IMR-90 (cell line): Measurements from ENCODE around the gene SPON1. TPM values are rescaled to one million over a fixed set of nuclear protein-coding genes. Genes with fewer than 3 reads are reported as not detected.

Source experiments
- ATAC-seq: fragments of 200-7000 bp; cut with Tn5 transposase; 2 replicates; pipeline ENCODE4 v1.9.1; 2020; ENCODE audit warnings: low read depth, mild to moderate bottlenecking, moderate library complexity
- BruUV-seq: library from RNA; stranded (reverse); fragments of 400-500 nt; replicated peaks from 2 replicates; lab custom pipeline; 2021; lab: Mats Ljungman, UMichigan
- CTCF ChIA-PET: fragments of 300-600 bp; formaldehyde crosslinking; extraction: SDS; loops from one replicate; lab custom pipeline; 2021; ENCODE audit warnings: antibody characterized with exemption; lab: Yijun Ruan, JAX
- POLR2A ChIA-PET: fragments of 300-600 bp; sonication (Branson Sonifier 250); formaldehyde crosslinking; loops from one replicate; lab custom pipeline; 2022; ENCODE audit warnings: antibody characterized with exemption; ENCODE audit not compliant: unreplicated experiment; lab: Charles Lee
- DNase-seq: peaks from one replicate; pipeline ENCODE4 v3.0.0; 2013
- H2AFZ ChIP-seq: replicated peaks from 2 replicates; pipeline ENCODE3; 2013; ENCODE audit warnings: low read length, mild to moderate bottlenecking; ENCODE audit not compliant: poor library complexity
- H2AK5ac ChIP-seq: 2 replicates; pipeline ENCODE4 v1.6.1; 2013; ENCODE audit warnings: low read depth, low read length, inconsistent platforms
- H2AK9ac ChIP-seq: replicated peaks from 2 replicates; pipeline ENCODE3; 2013; ENCODE audit warnings: mild to moderate bottlenecking, low read depth, low read length, moderate library complexity; ENCODE audit not compliant: poor library complexity
- H2BK120ac ChIP-seq: 2 replicates; pipeline ENCODE4 v1.6.1; 2013; ENCODE audit warnings: low read depth, low read length, inconsistent platforms
- H2BK15ac ChIP-seq: 3 replicates; pipeline ENCODE4 v1.6.1; 2013; ENCODE audit warnings: low read depth, low read length, inconsistent platforms
- H2BK20ac ChIP-seq: 2 replicates; pipeline ENCODE4 v1.6.1; 2013; ENCODE audit warnings: low read depth, mild to moderate bottlenecking, inconsistent platforms, low read length, moderate library complexity
- H2BK5ac ChIP-seq: 2 replicates; pipeline ENCODE4 v1.6.1; 2013; ENCODE audit warnings: mild to moderate bottlenecking, low read depth, low read length, inconsistent platforms; ENCODE audit not compliant: poor library complexity, severe bottlenecking
- H3K14ac ChIP-seq: replicated peaks from 2 replicates; pipeline ENCODE4 v1.6.1; 2013; ENCODE audit warnings: low read depth, low read length, inconsistent platforms
- H3K18ac ChIP-seq: 2 replicates; pipeline ENCODE4 v1.6.1; 2013; ENCODE audit warnings: low read depth, low read length, control low read depth
- H3K23ac ChIP-seq: 2 replicates; pipeline ENCODE4 v1.6.1; 2013; ENCODE audit warnings: low read depth, low read length, inconsistent platforms
- H3K27ac ChIP-seq: 2 replicates; pipeline ENCODE4 v1.5.1; 2013; ENCODE audit warnings: mild to moderate bottlenecking, control low read depth, low read length; ENCODE audit not compliant: insufficient read depth
- H3K27me3 ChIP-seq: 2 replicates; pipeline ENCODE4 v1.6.1; 2013; ENCODE audit warnings: low read length; ENCODE audit not compliant: control insufficient read depth, insufficient read depth
- H3K36me3 ChIP-seq: 2 replicates; pipeline ENCODE4 v1.6.1; 2013; ENCODE audit warnings: low read length, mixed read lengths; ENCODE audit not compliant: control insufficient read depth, insufficient read depth
- H3K4ac ChIP-seq: 2 replicates; pipeline ENCODE4 v1.6.1; 2013; ENCODE audit warnings: low read depth, low read length, inconsistent platforms
- H3K4me1 ChIP-seq: 2 replicates; pipeline ENCODE4 v1.6.1; 2013; ENCODE audit warnings: low read length, mixed read lengths; ENCODE audit not compliant: control insufficient read depth, insufficient read depth
- H3K4me2 ChIP-seq: 2 replicates; pipeline ENCODE4 v1.6.1; 2013; ENCODE audit warnings: low read depth, mild to moderate bottlenecking, control low read depth, low read length, moderate library complexity
- H3K4me3 ChIP-seq: 2 replicates; pipeline ENCODE4 v1.5.1; 2013; ENCODE audit warnings: low read depth, mild to moderate bottlenecking, control low read depth, low read length, moderate library complexity; ENCODE audit not compliant: insufficient read depth
- H3K56ac ChIP-seq: 2 replicates; pipeline ENCODE4 v1.6.1; 2013; ENCODE audit warnings: low read length, inconsistent platforms; ENCODE audit not compliant: insufficient read depth; ENCODE audit errors: extremely low read depth
- H3K79me1 ChIP-seq, 2 experiments: 2 replicates each; pipeline ENCODE4 v1.6.1; 2013; ENCODE audit warnings: low read length in 2 of 2, inconsistent platforms in 1 of 2, low read depth in 1 of 2
- H3K9ac ChIP-seq: 2 replicates; pipeline ENCODE4 v1.6.1; 2013; ENCODE audit warnings: low read depth, low read length, control low read depth
- H3K9me1 ChIP-seq: 2 replicates; pipeline ENCODE4 v1.6.1; 2013; ENCODE audit warnings: low read length, inconsistent platforms; ENCODE audit not compliant: insufficient read depth
- H3K9me3 ChIP-seq: 2 replicates; pipeline ENCODE4 v1.6.1; 2013; ENCODE audit warnings: low read length; ENCODE audit not compliant: control insufficient read depth, insufficient read depth
- H4K20me1 ChIP-seq: 2 replicates; pipeline ENCODE4 v1.6.1; 2013; ENCODE audit warnings: low read length, inconsistent platforms; ENCODE audit not compliant: insufficient read depth
- H4K5ac ChIP-seq: 2 replicates; pipeline ENCODE4 v1.6.1; 2013; ENCODE audit warnings: mild to moderate bottlenecking, low read depth, low read length, control low read depth
- H4K8ac ChIP-seq, 2 experiments: 2 replicates each; pipeline ENCODE4 v1.6.1; 2013; ENCODE audit warnings: low read depth in 2 of 2, low read length in 2 of 2, control low read depth in 1 of 2, inconsistent platforms in 1 of 2
- H4K91ac ChIP-seq: 2 replicates; pipeline ENCODE4 v1.6.1; 2013; ENCODE audit warnings: low read depth, low read length, inconsistent platforms; ENCODE audit not compliant: insufficient read depth
- MAFK ChIP-seq: IDR thresholded peaks from 2 replicates; pipeline ENCODE4 v1.6.1; 2012; ENCODE audit warnings: low read depth, low read length, improper control_type of control experiment
- MAZ ChIP-seq: IDR thresholded peaks from 2 replicates; pipeline ENCODE4 v1.6.1; 2012; ENCODE audit warnings: low read depth, mild to moderate bottlenecking, low read length, improper control_type of control experiment, moderate library complexity, borderline replicate concordance
- MXI1 ChIP-seq: IDR thresholded peaks from 2 replicates; pipeline ENCODE4 v1.6.1; 2012; ENCODE audit warnings: low read depth, mild to moderate bottlenecking, low read length, moderate library complexity, borderline replicate concordance
- RFX5 ChIP-seq: IDR thresholded peaks from 2 replicates; pipeline ENCODE4 v1.8.0; 2012; ENCODE audit warnings: low read depth, mild to moderate bottlenecking, low read length, moderate library complexity
- SMC3 ChIP-seq: fragments of 150-350 bp; IDR thresholded peaks from 2 replicates; pipeline ENCODE4 v1.6.1; 2016; ENCODE audit warnings: low read depth, mild to moderate bottlenecking, antibody characterized with exemption, low read length, moderate library complexity
- WGBS, 2 experiments: methylation state at CpG; one replicate each; pipeline versions ENCODE4 v1.1.5 to v1.1.7; 2013; ENCODE audit warnings: missing lambda C conversion rate in 2 of 2; ENCODE audit not compliant: insufficient read length in 1 of 2; ENCODE audit errors: extremely low coverage in 2 of 2; 5-methylcytosine and 5-hydroxymethylcytosine counted together
- dilution Hi-C: fragments of 300-500 bp; cut with HindIII; formaldehyde crosslinking; loops from one replicate; pipeline ENCODE4 v1.14.3; 2018; ENCODE audit warnings: low sequenced_read_pairs; ENCODE audit not compliant: unreplicated experiment
- in situ Hi-C: fragments of 300-500 bp; cut with MboI; formaldehyde crosslinking; loops from 3 replicates; pipeline ENCODE4 v1.14.3; 2019; ENCODE audit warnings: low sequenced_read_pairs, inconsistent platforms, mixed read lengths
- intact Hi-C: fragments of 100-400 bp; cut with micrococcal nuclease; formaldehyde crosslinking; loops from 2 replicates; pipeline ENCODE4 v1.10.0; 2022
- polyA plus RNA-seq, 3 experiments: library from polyadenylated mRNA; depleted of rRNA; stranded (reverse); fragments of >200 nt; gene quantifications; 2 replicates each; pipeline ENCODE4 v1.2.3, GENCODE V29; 2012; ENCODE audit warnings: low replicate concordance in 1 of 3
- total RNA-seq: library from RNA; depleted of rRNA; stranded (reverse); fragments of >200 nt; gene quantifications from 2 replicates; pipeline ENCODE4 v1.2.3, GENCODE V29; 2012
- TF ChIP-seq, protein P1 (sequence below): conservative IDR thresholded peaks from 2 replicates; pipeline ENCODE4 v1.5.1; 2012; ENCODE audit warnings: mild to moderate bottlenecking, low read depth, low read length, improper control_type of control experiment
- TF ChIP-seq, protein P2 (sequence below): fragments of 150-350 bp; IDR thresholded peaks from 2 replicates; pipeline ENCODE4 v1.6.1; 2017; ENCODE audit warnings: mild to moderate bottlenecking, antibody characterized with exemption, low read length, low read depth
- TF ChIP-seq, protein P3 (sequence below): fragments of 150-350 bp; IDR thresholded peaks from 2 replicates; pipeline ENCODE4 v1.6.1; 2016; ENCODE audit warnings: low read depth, mild to moderate bottlenecking, low read length, moderate library complexity, borderline replicate concordance

The SPON1 gene
- total and polyA plus RNA-seq, 2 of the 4 experiments (the other 2 are of a cell fraction) = 0.62 to 0.72 TPM

DNA sequence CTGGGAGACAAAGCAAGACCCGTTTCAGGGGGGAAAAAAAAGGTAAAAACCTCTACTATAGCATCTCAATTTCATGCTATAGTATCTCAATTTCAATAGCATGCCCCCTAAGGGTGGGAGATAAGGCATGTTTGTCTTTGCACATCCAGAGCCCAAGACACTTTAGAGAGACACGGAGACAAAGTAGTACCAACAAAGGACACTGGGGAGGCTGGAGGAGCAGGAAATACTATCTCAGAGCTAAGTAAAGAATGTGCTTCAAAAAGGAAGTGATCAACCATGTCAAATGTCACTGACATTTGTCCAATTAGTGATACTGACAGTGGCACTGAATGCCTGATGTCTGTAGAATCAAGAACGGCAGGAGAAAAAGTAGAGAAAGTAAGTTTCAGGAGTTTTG, 327.9 kb downstream of the SPON1 start:
- H3K4me3 ChIP-seq = no peak overlapping the region
- H3K4ac ChIP-seq = no peak overlapping the region
- no peak overlapping the region for H4K8ac ChIP-seq
- no peak overlapping the region for H4K91ac ChIP-seq
- H2BK120ac ChIP-seq = no peak overlapping the region
- peaks cover 2% of the 10 kb centered on the region; the same call in 1 of the 2 replicates for H3K9me3 ChIP-seq
- peaks cover 7 to 42% of the 10 kb centered on the region in 2 experiments; a peak in 3 of 4 replicates for H3K79me1 ChIP-seq
- dilution Hi-C loops = no loop called here
- DNase-seq = no peak
- no peak overlapping the region for H4K5ac ChIP-seq
- H3K18ac ChIP-seq = no peak overlapping the region
- in situ Hi-C loops = no loop called here
- no peak overlapping the region for H2BK20ac ChIP-seq
- H3K14ac ChIP-seq = no peak overlapping the region
- ChIA-PET CTCF (interaction anchor here (2.1 kb wide), 1 partner anchor 10 kb away, joined by 8 read pairs; no protein-coding TSS in a partner anchor), POLR2A (no interaction called here)
- H2AK9ac ChIP-seq = no peak overlapping the region
- peaks cover 3% of the 10 kb centered on the region; the same call in 1 of the 2 replicates for H3K9me1 ChIP-seq
- H3K9ac ChIP-seq = no peak overlapping the region
- no peak overlapping the region for H3K56ac ChIP-seq
- no TSS peak for BruUV-seq
- no peak overlapping the region for H3K4me2 ChIP-seq
- no peak overlapping the region for H3K27ac ChIP-seq
- no peaks in the 10 kb centered on the region for H3K27me3 ChIP-seq
- H3K23ac ChIP-seq = no peak overlapping the region
- no CpG with 5 or more reads among the region's 3 CpGs for WGBS, 2 experiments
- peaks cover 5% of the 10 kb centered on the region for H3K4me1 ChIP-seq
- H3K36me3 ChIP-seq = peaks cover 13% of the 10 kb centered on the region
- no peak overlapping the region for H2BK15ac ChIP-seq
- H4K20me1 ChIP-seq = peaks cover 3% of the 10 kb centered on the region
- H2AK5ac ChIP-seq = no peak overlapping the region
- no peak overlapping the region for H2AFZ ChIP-seq
- TF ChIP-seq, protein P1, sequence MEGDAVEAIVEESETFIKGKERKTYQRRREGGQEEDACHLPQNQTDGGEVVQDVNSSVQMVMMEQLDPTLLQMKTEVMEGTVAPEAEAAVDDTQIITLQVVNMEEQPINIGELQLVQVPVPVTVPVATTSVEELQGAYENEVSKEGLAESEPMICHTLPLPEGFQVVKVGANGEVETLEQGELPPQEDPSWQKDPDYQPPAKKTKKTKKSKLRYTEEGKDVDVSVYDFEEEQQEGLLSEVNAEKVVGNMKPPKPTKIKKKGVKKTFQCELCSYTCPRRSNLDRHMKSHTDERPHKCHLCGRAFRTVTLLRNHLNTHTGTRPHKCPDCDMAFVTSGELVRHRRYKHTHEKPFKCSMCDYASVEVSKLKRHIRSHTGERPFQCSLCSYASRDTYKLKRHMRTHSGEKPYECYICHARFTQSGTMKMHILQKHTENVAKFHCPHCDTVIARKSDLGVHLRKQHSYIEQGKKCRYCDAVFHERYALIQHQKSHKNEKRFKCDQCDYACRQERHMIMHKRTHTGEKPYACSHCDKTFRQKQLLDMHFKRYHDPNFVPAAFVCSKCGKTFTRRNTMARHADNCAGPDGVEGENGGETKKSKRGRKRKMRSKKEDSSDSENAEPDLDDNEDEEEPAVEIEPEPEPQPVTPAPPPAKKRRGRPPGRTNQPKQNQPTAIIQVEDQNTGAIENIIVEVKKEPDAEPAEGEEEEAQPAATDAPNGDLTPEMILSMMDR = no peak
- TF ChIP-seq, protein P2, sequence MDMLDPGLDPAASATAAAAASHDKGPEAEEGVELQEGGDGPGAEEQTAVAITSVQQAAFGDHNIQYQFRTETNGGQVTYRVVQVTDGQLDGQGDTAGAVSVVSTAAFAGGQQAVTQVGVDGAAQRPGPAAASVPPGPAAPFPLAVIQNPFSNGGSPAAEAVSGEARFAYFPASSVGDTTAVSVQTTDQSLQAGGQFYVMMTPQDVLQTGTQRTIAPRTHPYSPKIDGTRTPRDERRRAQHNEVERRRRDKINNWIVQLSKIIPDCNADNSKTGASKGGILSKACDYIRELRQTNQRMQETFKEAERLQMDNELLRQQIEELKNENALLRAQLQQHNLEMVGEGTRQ = no peak
- TF ChIP-seq MAZ (no peak), SMC3 (no peak), RFX5 (no peak), MAFK (no peak), MXI1 (no peak)
- TF ChIP-seq, protein P3, sequence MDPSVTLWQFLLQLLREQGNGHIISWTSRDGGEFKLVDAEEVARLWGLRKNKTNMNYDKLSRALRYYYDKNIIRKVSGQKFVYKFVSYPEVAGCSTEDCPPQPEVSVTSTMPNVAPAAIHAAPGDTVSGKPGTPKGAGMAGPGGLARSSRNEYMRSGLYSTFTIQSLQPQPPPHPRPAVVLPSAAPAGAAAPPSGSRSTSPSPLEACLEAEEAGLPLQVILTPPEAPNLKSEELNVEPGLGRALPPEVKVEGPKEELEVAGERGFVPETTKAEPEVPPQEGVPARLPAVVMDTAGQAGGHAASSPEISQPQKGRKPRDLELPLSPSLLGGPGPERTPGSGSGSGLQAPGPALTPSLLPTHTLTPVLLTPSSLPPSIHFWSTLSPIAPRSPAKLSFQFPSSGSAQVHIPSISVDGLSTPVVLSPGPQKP = no peak
- ATAC-seq = no peak
- no peak overlapping the region for H2BK5ac ChIP-seq
- intact Hi-C loops = no loop called here
